K562 (cell line): ENCODE measurements around the gene IMMP2L. TPM values are rescaled to one million over a fixed set of nuclear protein-coding genes. Genes with fewer than 3 reads are reported as not detected.

Experiments
- ATAC-seq: fragments of 200-7000 bp; cut with Tn5 transposase; 3 replicates; pipeline ENCODE4 v1.9.1; 2020; ENCODE audit warnings: moderate library complexity
- BruUV-seq: library from RNA; stranded (reverse); fragments of 400-500 nt; replicated peaks from 2 replicates; lab custom pipeline; 2021; lab: Mats Ljungman, UMichigan
- CTCF ChIA-PET: fragments of 300-600 bp; formaldehyde crosslinking; extraction: SDS; loops from one replicate; lab custom pipeline; 2021; ENCODE audit warnings: low intra/inter-chr PET ratio; lab: Yijun Ruan, JAX
- POLR2A ChIA-PET: fragments of 300-600, 350-650 bp; sonication (Branson Sonifier 250); formaldehyde crosslinking; extraction: SDS; loops from one replicate; lab custom pipeline; 2021; ENCODE audit warnings: antibody characterized with exemption, inconsistent platforms; lab: Yijun Ruan, JAX
- DNase-seq, 4 experiments: peaks; one replicate each; pipeline versions ENCODE4 v3.0.0 to v3.0.0-alpha.2; 2011 to 2018; ENCODE audit warnings: low spot score in 3 of 4, mixed read lengths in 3 of 4; ENCODE audit errors: extremely low read depth in 1 of 4
- FAIRE-seq: peaks from 2 replicates; lab custom pipeline; 2011; peaks lifted over from hg19 to GRCh38; lab: Jason Lieb, UNC
- H2AFZ ChIP-seq: 2 replicates; pipeline ENCODE4 v1.6.0; 2011; ENCODE audit warnings: low read depth, low read length, control low read depth, inconsistent platforms
- H3K27ac ChIP-seq: fragments of 200-600 bp; 3 replicates; pipeline ENCODE4 v1.8.0; 2011; ENCODE audit warnings: low read depth, mild to moderate bottlenecking, control low read depth, inconsistent platforms, low read length, moderate library complexity, mixed read lengths; ENCODE audit errors: extremely low read depth
- H3K27me3 ChIP-seq, 2 experiments: fragments of 300-600 bp in 1 of 2; 2 replicates in 1 of 2; 3 replicates in 1 of 2; pipeline versions ENCODE4 v1.6.0 to v1.8.0; 2011; ENCODE audit warnings: inconsistent platforms in 2 of 2, low read length in 2 of 2, mild to moderate bottlenecking in 1 of 2, mixed read lengths in 1 of 2, moderate library complexity in 1 of 2; ENCODE audit not compliant: control insufficient read depth in 2 of 2, insufficient read depth in 2 of 2
- H3K36me3 ChIP-seq: fragments of 300-600 bp; 3 replicates; pipeline ENCODE4 v1.8.0; 2011; ENCODE audit warnings: mild to moderate bottlenecking, low read length, inconsistent platforms; ENCODE audit not compliant: control insufficient read depth, insufficient read depth
- H3K4me1 ChIP-seq, 2 experiments: fragments of 200-600 bp in 1 of 2; replicated peaks in 1 of 2; 2 replicates in 1 of 2; 3 replicates in 1 of 2; pipeline versions ENCODE4 v1.5.1 to v1.8.0; 2011; ENCODE audit warnings: inconsistent platforms in 2 of 2, low read length in 2 of 2, mild to moderate bottlenecking in 1 of 2, mixed read lengths in 1 of 2, moderate library complexity in 1 of 2; ENCODE audit not compliant: control insufficient read depth in 2 of 2, insufficient read depth in 2 of 2
- H3K4me2 ChIP-seq: 2 replicates; pipeline ENCODE4 v1.6.1; 2011; ENCODE audit warnings: low read length, control low read depth, inconsistent platforms, mixed read lengths; ENCODE audit not compliant: insufficient read depth
- H3K4me3 ChIP-seq: fragments of 200-600 bp; sonication (generic), shearing (Covaris generic); 2 replicates; pipeline ENCODE4 v1.5.1; 2016; ENCODE audit warnings: control low read depth, inconsistent platforms
- H3K79me2 ChIP-seq: fragments of 200-600 bp; 3 replicates; pipeline ENCODE4 v1.8.0; 2011; ENCODE audit warnings: low read length, inconsistent platforms; ENCODE audit not compliant: control insufficient read depth, insufficient read depth
- H3K9ac ChIP-seq, 2 experiments: 2 replicates each; pipeline versions ENCODE4 v1.6.0 to v1.6.1; 2011; ENCODE audit warnings: low read depth in 2 of 2, low read length in 2 of 2, control low read depth in 1 of 2, inconsistent platforms in 1 of 2, mild to moderate bottlenecking in 1 of 2, mixed read lengths in 1 of 2; ENCODE audit not compliant: insufficient read depth in 1 of 2
- H3K9me1 ChIP-seq: one replicate; pipeline ENCODE4 v1.6.0; 2011; ENCODE audit warnings: inconsistent platforms, mild to moderate bottlenecking, low read length, moderate library complexity; ENCODE audit not compliant: control insufficient read depth, insufficient read depth
- H3K9me3 ChIP-seq: replicated peaks from 2 replicates; pipeline ENCODE4 v1.5.1; 2011; ENCODE audit warnings: low read depth, low read length, inconsistent platforms; ENCODE audit not compliant: control insufficient read depth, insufficient read depth
- H4K20me1 ChIP-seq: replicated peaks from 2 replicates; pipeline ENCODE4 v1.6.1; 2011; ENCODE audit warnings: low read length, inconsistent platforms, mixed read lengths; ENCODE audit not compliant: control insufficient read depth, insufficient read depth
- BDP1 ChIP-seq: IDR thresholded peaks from 3 replicates; pipeline ENCODE4 v1.6.1; 2011; ENCODE audit not compliant: insufficient read length, insufficient read depth
- HOXB6 ChIP-seq: fragments of 250-450 bp; sonication (Bioruptor Pico); IDR thresholded peaks from 2 replicates; pipeline ENCODE4 v1.5.1; 2022; ENCODE audit warnings: mild to moderate bottlenecking, borderline replicate concordance
- MTA1 ChIP-seq: fragments of 450-650 bp; IDR thresholded peaks from 2 replicates; pipeline ENCODE4 v1.6.1; 2017; ENCODE audit warnings: borderline replicate concordance
- RFX5 ChIP-seq: IDR thresholded peaks from 2 replicates; pipeline ENCODE4 v1.6.1; 2011; ENCODE audit warnings: low read depth, mild to moderate bottlenecking, improper control_type of control experiment, low read length
- ZC3H4 ChIP-seq: sonication (generic); formaldehyde crosslinking; IDR thresholded peaks from 2 replicates; pipeline ENCODE4 v1.9.0; 2021; ENCODE audit warnings: missing genetic modification reagents, borderline replicate concordance
- ZNF253 ChIP-seq: fragments of 250-450 bp; sonication (Bioruptor Pico); conservative IDR thresholded peaks from 2 replicates; pipeline ENCODE4 v1.6.1; 2021; ENCODE audit warnings: mild to moderate bottlenecking
- in situ Hi-C: fragments of 300-500 bp; cut with MboI; formaldehyde crosslinking; loops from 4 replicates; pipeline ENCODE4 v1.15.0; 2018; ENCODE audit warnings: inconsistent platforms, mixed read lengths
- intact Hi-C: fragments of 100-400 bp; cut with micrococcal nuclease; formaldehyde crosslinking; loops from 2 replicates; pipeline ENCODE4 v1.14.2; 2022
- polyA plus RNA-seq, 8 experiments: library from polyadenylated mRNA; depleted of rRNA in 4 of 8; stranded (reverse) in 5 of 8; unstranded in 3 of 8; fragments of >200 nt; fragmentation: Nextera tagmentation in 2 of 8; fragmentation: Illumina TruSeq in 1 of 8; extraction: Ambion mirVana in 2 of 8; extraction: Trizol in 1 of 8; gene quantifications; 2 replicates each; pipeline versions ENCODE4 v1.2.1 to v1.2.3, GENCODE V29; 2011 to 2014; ENCODE audit warnings: inconsistent platforms in 1 of 8, missing spikeins in 1 of 8
- total RNA-seq, 7 experiments: library from RNA; depleted of rRNA in 6 of 7; stranded (reverse); fragments of >200 nt in 6 of 7; fragmentation: Illumina TruSeq in 2 of 7; extraction: Trizol in 2 of 7; gene quantifications; 2 replicates each; pipeline versions ENCODE4 v1.2.1 to v1.2.3, GENCODE V29; 2011 to 2021; ENCODE audit warnings: low replicate concordance in 1 of 7
- TF ChIP-seq, protein P1 (sequence below): fragments of 250-450 bp; sonication (Bioruptor Pico); IDR thresholded peaks from 2 replicates; pipeline ENCODE4 v1.4.0; 2020; ENCODE audit warnings: borderline replicate concordance
- TF ChIP-seq, protein P2 (sequence below), 2 experiments: IDR thresholded peaks in 1 of 2; conservative IDR thresholded peaks in 1 of 2; 2 replicates each; pipeline ENCODE4 v1.6.1; 2016; ENCODE audit warnings: low read depth in 2 of 2, mild to moderate bottlenecking in 1 of 2, missing compliant biosample characterization in 1 of 2, missing genetic modification characterization in 1 of 2, moderate library complexity in 1 of 2

The IMMP2L gene
- total and polyA plus RNA-seq, 9 of the 15 experiments (the other 6 are each of a cell fraction or from before 2014, with no cell fraction given): 29.7 to 116 (median 53.0) TPM

DNA sequence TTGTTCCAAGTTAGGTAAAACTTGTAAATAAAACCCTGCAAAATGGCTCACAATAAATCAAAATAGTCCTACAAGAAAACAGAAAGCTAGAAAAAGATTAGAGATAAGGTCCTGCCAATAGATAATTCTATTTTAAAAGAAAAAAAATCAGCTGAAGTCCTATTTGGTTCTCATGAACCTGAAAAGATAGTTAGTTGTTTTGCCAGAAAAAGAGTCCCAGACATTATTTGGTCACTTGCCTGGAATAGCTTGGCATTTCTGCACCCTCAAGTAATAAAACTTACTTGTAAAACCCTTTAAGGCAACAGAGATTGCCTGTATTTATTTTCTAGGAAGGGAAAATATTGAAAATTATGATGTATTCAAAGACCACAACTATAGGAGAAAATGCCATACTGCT lies 423.7 kb downstream of the IMMP2L start:
- ATAC-seq (no peak), FAIRE-seq (no peak)
- no peaks in the 10 kb centered on the region for H3K27me3 ChIP-seq
- no peaks in the 10 kb centered on the region for H4K20me1 ChIP-seq
- intact Hi-C loops: no loop called here
- H3K4me3 ChIP-seq: no peak overlapping the region
- no peaks in the 10 kb centered on the region for H3K79me2 ChIP-seq
- peak overlapping the region; percentile 40; the same call in 1 of the 3 replicates for H3K27ac ChIP-seq
- CTCF ChIA-PET: no interaction called here
- no peaks in the 10 kb centered on the region for H3K9me3 ChIP-seq
- TF ChIP-seq, protein P1, sequence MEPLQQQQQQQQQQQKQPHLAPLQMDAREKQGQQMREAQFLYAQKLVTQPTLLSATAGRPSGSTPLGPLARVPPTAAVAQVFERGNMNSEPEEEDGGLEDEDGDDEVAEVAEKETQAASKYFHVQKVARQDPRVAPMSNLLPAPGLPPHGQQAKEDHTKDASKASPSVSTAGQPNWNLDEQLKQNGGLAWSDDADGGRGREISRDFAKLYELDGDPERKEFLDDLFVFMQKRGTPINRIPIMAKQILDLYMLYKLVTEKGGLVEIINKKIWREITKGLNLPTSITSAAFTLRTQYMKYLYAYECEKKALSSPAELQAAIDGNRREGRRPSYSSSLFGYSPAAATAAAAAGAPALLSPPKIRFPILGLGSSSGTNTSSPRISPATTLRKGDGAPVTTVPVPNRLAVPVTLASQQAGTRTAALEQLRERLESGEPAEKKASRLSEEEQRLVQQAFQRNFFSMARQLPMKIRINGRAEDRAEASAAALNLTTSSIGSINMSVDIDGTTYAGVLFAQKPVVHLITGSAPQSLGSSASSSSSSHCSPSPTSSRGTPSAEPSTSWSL (CRISPR knock-in tag): no peak
- TF ChIP-seq, protein P2, sequence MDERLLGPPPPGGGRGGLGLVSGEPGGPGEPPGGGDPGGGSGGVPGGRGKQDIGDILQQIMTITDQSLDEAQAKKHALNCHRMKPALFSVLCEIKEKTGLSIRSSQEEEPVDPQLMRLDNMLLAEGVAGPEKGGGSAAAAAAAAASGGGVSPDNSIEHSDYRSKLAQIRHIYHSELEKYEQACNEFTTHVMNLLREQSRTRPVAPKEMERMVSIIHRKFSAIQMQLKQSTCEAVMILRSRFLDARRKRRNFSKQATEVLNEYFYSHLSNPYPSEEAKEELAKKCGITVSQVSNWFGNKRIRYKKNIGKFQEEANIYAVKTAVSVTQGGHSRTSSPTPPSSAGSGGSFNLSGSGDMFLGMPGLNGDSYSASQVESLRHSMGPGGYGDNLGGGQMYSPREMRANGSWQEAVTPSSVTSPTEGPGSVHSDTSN (CRISPR knock-in tag; IDR thresholded peaks at IDR 0.05; ENCODE audit: low read depth): no peak
- TF ChIP-seq, protein P2 (tag; conservative IDR thresholded peaks at IDR 0.05; ENCODE audit: low read depth): peak; percentile 4; the same call in 1 of the 2 replicates
- TF ChIP-seq MTA1: no peak
- TF ChIP-seq RFX5: no peak
- TF ChIP-seq ZC3H4 (CRISPR knock-in tag): no peak
- TF ChIP-seq ZNF253 (CRISPR knock-in tag): no peak
- no peak for TF ChIP-seq BDP1
- TF ChIP-seq HOXB6 (CRISPR knock-in tag): no peak
- TF ChIP-seq, all 486 proteins: peak for 1
- Histone ChIP-seq H3K4me1 (no peaks in the 10 kb centered on the region; a peak in 2 of 5 replicates), H3K9ac (no peak overlapping the region), H2AFZ (no peak overlapping the region; the same call in 1 of the 2 replicates), H3K36me3 (no peaks in the 10 kb centered on the region), H3K9me1 (no peaks in the 10 kb centered on the region), H3K4me2 (no peak overlapping the region)
- no TSS peak for BruUV-seq
- no peak for DNase-seq
- in situ Hi-C loops: no loop called here
- POLR2A ChIA-PET: interaction anchor here (1.0 to 1.6 kb wide), 4 partner anchors 8 to 16 kb away, joined by 3 to 5 read pairs (median 4); no protein-coding TSS in a partner anchor
